Measurements from ENCODE around the gene NPTX1.

DNA sequence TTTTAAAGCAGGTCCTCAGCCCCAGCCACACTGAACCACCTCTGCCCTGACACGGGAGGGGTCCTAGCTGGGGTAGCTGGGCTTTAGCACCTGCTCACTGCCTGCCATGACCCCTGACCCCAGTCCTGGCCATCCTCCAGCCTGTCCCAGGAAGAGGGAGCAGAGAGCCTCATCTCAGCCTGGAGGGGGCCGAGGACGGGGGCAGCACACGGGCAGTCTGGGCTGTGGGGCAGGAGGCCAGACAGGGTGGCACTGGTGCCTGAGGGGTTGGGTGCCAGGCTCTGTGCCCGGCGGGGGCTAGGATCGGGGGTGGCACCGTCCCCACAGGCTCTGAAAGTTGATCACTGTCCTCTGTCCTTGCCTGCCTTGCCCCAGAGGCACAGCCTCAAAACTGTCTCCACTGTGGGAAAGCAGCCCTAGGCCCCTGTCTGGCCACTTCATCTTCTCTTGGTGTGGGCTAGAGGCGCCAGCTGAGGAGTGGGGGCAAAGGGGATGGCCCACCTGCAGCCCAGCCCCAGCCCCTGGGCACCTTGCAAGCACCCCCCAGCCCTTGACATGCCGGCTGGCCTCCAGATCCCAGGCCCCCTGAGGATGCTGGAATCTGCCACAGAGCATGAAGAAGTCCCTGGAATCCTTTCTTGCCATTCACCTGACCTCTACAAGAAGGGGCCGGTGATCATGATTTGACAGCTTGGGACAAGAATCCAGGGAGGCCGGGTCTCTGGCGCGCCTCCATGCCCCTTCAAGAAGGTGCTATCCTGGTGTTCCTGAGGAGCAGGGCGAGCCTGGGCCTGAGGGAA is 45.8 kb downstream of the NPTX1 start:
- TF ChIP-seq, protein P1, sequence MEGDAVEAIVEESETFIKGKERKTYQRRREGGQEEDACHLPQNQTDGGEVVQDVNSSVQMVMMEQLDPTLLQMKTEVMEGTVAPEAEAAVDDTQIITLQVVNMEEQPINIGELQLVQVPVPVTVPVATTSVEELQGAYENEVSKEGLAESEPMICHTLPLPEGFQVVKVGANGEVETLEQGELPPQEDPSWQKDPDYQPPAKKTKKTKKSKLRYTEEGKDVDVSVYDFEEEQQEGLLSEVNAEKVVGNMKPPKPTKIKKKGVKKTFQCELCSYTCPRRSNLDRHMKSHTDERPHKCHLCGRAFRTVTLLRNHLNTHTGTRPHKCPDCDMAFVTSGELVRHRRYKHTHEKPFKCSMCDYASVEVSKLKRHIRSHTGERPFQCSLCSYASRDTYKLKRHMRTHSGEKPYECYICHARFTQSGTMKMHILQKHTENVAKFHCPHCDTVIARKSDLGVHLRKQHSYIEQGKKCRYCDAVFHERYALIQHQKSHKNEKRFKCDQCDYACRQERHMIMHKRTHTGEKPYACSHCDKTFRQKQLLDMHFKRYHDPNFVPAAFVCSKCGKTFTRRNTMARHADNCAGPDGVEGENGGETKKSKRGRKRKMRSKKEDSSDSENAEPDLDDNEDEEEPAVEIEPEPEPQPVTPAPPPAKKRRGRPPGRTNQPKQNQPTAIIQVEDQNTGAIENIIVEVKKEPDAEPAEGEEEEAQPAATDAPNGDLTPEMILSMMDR (IDR thresholded peaks at IDR 0.05), result no peak
- no peak for TF ChIP-seq POLR2A (IDR thresholded peaks at IDR 0.05)

Measured in thyroid gland (tissue), 4 donors.